ENCODE data around the gene DCPS. TPM values are rescaled to one million over a fixed set of nuclear protein-coding genes. Genes with fewer than 3 reads are reported as not detected.

DCPS gene
- total and polyA plus RNA-seq, 2 of the 4 experiments (the other 2 are of a cell fraction), result 19.7 to 34.8 TPM

GRCh38 chr11:126290887-126291286, 13.0 kb upstream of the DCPS start:
- H2BK120ac ChIP-seq (ENCODE audit: low read depth, low read length), result no peak overlapping the region
- no peak overlapping the region for H3K4me2 ChIP-seq (ENCODE audit: low read depth, low read length)
- H3K9me1 ChIP-seq (ENCODE audit: insufficient read depth, low read length), result no peaks in the 10 kb centered on the region
- no peak overlapping the region for H2BK20ac ChIP-seq (ENCODE audit: low read depth, low read length)
- H3K56ac ChIP-seq (ENCODE audit: extremely low read depth, insufficient read depth, low read length), result no peak overlapping the region
- H4K5ac ChIP-seq (ENCODE audit: low read depth, low read length), result no peak overlapping the region
- H3K23ac ChIP-seq (ENCODE audit: low read depth, low read length), result no peak overlapping the region
- intact Hi-C loops (cut with micrococcal nuclease), result no loop called here
- H2AK5ac ChIP-seq (ENCODE audit: low read depth, low read length), result no peak overlapping the region
- no peak overlapping the region for H3K4ac ChIP-seq (ENCODE audit: low read depth, low read length)
- BruUV-seq (replicated peaks), result no TSS peak
- no peak overlapping the region for H2BK5ac ChIP-seq (ENCODE audit: low read depth, low read length, poor library complexity, severe bottlenecking)
- ATAC-seq (ENCODE audit: low read depth), result no peak
- no peaks in the 10 kb centered on the region for H3K27me3 ChIP-seq (ENCODE audit: control insufficient read depth, insufficient read depth, low read length)
- H2AK9ac ChIP-seq (replicated peaks; ENCODE audit: low read depth, low read length, poor library complexity), result peak overlapping the region; percentile 50
- peaks cover 0 to 7% of the 10 kb centered on the region in 2 experiments; a peak in 2 of 4 replicates for H3K79me1 ChIP-seq (ENCODE audit: low read depth in 1 of 2, low read length in 2 of 2)
- dilution Hi-C loops (cut with HindIII; ENCODE audit: low sequenced_read_pairs, unreplicated experiment), result no loop called here
- no peak overlapping the region for H3K27ac ChIP-seq (ENCODE audit: insufficient read depth, low read length)
- no peak overlapping the region for H2AFZ ChIP-seq (replicated peaks; ENCODE audit: low read length, poor library complexity)
- no peak overlapping the region for H3K9ac ChIP-seq (ENCODE audit: low read depth, low read length)
- POLR2A ChIA-PET (ENCODE audit: unreplicated experiment), result no interaction called here
- no peak overlapping the region for H3K4me3 ChIP-seq (ENCODE audit: insufficient read depth, low read depth, low read length)
- in situ Hi-C loops (cut with MboI; ENCODE audit: low sequenced_read_pairs), result no loop called here
- H3K9me3 ChIP-seq (ENCODE audit: control insufficient read depth, insufficient read depth, low read length), result no peaks in the 10 kb centered on the region
- H4K8ac ChIP-seq (ENCODE audit: low read depth in 2 of 2, low read length in 2 of 2), result no peak overlapping the region
- H3K18ac ChIP-seq (ENCODE audit: low read depth, low read length), result no peak overlapping the region
- H4K20me1 ChIP-seq (ENCODE audit: insufficient read depth, low read length), result no peaks in the 10 kb centered on the region
- DNase-seq, result no peak
- H3K4me1 ChIP-seq (ENCODE audit: control insufficient read depth, insufficient read depth, low read length), result no peaks in the 10 kb centered on the region
- H3K14ac ChIP-seq (replicated peaks; ENCODE audit: low read depth, low read length), result no peak overlapping the region
- TF ChIP-seq CEBPB (IDR thresholded peaks at IDR 0.05; ENCODE audit: low read depth, low read length), result no peak
- no peak for TF ChIP-seq MAZ (IDR thresholded peaks at IDR 0.05; ENCODE audit: borderline replicate concordance, low read depth, low read length)
- TF ChIP-seq BHLHE40 (IDR thresholded peaks at IDR 0.05; ENCODE audit: low read depth, low read length), result no peak
- no peak for TF ChIP-seq SMC3 (IDR thresholded peaks at IDR 0.05; ENCODE audit: low read depth, low read length)
- H3K36me3 ChIP-seq (ENCODE audit: control insufficient read depth, insufficient read depth, low read length), result peaks cover 36% of the 10 kb centered on the region
- H2BK15ac ChIP-seq (ENCODE audit: low read depth, low read length), result no peak overlapping the region
- no peak overlapping the region for H4K91ac ChIP-seq (ENCODE audit: insufficient read depth, low read depth, low read length)
- WGBS, 2 experiments (ENCODE audit: extremely low coverage in 2 of 2, insufficient read length in 1 of 2), result 40% methylated on average over 1 of the region's 12 CpGs; no CpG with 5 or more reads in 1 of the 2 experiments
- CTCF ChIA-PET, result no interaction called here

Measured in IMR-90 (cell line).